SW480 (cell line): ENCODE measurements around the gene C2orf80.
"Not testable (repeated sequence)": the region's sequence is repeated elsewhere in the genome, so short reads cannot be mapped to it uniquely, and the experiment has no call there.

Experiments used
- DNase-seq: peaks from one replicate; pipeline ENCODE4 v3.0.0-alpha.2; 2016; ENCODE audit warnings: low spot score

C2orf80 gene

GRCh38 chr2:208135794-208136715 is 53.8 kb downstream of the C2orf80 start:
- no peak for DNase-seq

DNA sequence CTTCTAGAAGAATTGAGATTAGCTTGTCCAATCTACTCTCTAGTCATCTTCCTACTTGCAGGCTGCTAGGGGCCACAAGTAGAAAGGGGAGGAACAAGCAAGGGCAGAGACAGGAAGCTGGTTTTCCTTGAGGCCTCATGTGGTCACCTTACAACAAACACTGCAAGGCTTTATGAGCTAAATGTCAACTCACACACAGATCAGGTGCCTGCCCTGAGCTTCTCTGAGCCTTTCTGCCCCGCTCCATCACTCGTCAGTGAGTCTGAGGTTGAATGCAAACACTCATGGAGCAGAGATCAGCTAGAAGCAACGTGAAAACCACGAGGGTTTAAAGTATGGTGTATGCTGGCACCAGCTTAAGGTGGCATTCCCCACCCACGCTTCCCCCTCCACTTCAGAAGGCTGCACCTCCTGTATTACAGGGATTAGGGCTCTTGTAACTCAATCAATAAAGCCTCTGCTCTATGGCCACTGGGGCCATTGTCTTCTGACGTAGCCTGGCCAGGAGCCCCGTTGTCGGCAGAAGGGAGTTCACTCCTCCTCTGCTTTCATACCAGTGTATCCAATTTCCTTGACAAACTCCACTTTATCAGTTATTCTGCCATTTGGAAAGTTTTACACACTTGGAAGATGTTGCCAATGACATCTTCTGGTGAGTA is 54.8 kb downstream of the C2orf80 start:
- DNase-seq, result no peak

GRCh38 chr2:208130712-208131110 is 59.1 kb downstream of the C2orf80 start:
- DNase-seq, result no peak

DNA sequence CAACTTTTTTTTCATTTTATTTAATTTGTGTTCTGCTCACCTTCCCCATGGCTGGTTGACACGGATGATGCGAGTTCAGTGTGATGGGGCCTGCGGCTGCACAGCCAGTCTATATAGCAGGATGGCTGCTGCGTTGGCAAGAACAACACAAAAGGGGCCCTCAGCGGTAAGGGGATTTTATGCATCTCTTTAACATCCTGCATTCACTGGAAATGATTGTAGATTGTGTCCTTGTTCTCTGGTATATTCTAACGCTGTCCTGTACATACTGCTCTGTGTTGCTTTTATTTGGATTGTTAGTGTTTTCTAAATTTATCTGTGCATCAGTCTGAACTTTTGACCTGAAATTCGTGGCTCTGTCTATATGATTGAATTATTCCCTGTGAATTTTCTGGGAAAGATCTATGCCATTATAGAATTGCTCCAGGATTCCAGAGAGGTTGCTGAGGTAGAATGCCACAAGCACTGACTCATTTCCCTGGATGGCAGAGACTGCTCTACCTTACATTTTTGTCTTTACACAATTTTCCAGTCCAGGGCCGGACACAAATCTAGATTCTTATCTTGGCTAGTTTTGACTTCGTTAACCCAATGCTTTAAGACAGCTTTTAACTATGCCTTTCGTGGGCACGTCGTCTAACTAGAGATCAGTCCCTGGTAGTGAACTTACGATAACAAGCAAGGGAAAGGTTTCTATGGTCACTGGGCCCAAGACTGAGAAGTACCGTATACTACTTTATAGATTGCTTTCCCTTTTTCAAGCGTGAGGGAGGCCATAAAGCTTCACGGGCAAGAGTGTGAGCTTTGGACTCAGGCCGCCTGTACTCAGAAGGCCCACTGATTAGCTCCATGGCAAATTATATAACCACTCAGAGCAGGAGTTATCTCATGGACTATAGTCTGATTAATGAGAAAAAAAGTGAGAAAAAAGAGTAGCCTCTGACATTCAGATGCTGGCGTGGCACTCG is 59.8 kb downstream of the C2orf80 start, which contains the start of gene CRYGC:
CRYGC (minus strand) TSS at position 85 of the 968 bp plus-strand sequence; CDS start at position 49, 36 bp downstream.
- no peak for DNase-seq

GRCh38 chr2:208128136-208128535 is 61.7 kb downstream of the C2orf80 start:
- no peak for DNase-seq

DNA sequence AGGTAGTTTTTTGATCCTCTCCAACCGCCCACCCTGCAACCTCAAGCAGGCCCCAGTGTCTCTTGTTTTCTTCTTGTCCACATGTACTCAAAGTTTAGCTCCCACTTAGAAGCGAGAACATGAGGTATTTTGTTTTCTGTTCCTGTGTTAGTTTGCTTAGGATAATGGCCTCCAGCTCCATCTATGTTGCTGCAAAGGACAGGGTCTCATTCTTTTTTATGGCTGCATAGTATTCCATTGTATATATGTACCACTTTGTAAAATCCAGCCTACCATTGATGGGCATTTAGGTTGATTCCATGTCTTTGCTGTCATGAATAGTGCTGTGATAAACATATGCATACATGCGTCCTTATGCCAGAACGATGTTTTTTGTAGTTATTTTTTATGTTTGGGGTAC is 62.7 kb downstream of the C2orf80 start:
- DNase-seq, result no peak

GRCh38 chr2:208125251-208125650 is 64.6 kb downstream of the C2orf80 start:
- DNase-seq, result no peak

DNA sequence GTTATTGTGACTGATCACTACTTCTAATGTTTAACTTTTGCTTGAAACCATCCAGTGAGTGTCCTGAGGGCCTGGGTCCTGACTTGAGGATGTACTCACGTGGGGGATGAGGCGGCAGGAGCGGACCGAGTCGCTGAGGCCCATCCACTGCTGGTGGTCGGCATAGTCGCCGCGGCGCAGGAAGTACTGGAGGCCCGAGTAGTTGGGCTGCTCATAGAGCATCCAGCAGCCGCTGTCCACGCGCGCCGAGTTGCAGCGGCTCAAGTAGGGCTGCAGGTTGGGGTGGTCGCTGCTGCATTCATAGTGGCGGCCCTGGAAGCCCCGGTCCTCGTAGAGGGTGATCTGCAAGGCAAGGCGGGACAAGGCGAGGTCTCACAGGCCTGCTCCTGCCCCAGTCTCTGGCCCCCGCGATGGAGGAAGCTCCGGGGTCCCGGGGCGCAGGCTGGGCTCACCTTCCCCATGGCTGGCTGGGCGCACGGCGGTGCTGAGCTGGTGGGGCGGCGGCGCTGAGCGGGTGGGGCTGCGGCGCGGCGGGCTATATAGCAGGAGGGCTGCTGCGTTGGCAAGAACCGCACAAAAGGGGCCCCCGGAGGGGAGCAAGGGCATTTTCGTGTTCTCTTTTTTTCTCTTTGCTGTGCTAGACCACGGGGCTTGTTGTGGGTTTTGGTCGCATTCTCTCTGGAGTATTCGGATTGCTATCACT is 65.7 kb downstream of the C2orf80 start, which contains the start of gene CRYGD:
CRYGD (minus strand) TSS at position 512 of the 703 bp plus-strand sequence; CDS start at position 461, 51 bp downstream.
- DNase-seq, result not testable (repeated sequence)

DNA sequence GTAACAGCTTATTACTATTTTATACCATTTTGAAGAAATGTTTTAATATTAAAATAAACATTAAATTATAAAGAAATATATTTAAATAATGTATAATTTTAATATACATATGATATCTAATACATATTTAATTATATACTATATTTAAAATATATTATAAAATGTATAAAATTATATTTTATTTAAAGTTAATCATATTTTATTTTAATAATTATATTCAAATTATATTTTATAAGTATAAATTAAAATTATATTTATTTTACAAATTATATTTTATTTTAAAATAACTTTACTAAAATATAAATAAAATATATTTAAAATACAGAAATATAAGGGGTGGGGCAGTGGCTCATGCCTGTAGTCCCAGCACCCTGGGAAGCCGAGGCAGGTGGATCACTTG is 67.6 kb downstream of the C2orf80 start:
- no peak for DNase-seq

DNA sequence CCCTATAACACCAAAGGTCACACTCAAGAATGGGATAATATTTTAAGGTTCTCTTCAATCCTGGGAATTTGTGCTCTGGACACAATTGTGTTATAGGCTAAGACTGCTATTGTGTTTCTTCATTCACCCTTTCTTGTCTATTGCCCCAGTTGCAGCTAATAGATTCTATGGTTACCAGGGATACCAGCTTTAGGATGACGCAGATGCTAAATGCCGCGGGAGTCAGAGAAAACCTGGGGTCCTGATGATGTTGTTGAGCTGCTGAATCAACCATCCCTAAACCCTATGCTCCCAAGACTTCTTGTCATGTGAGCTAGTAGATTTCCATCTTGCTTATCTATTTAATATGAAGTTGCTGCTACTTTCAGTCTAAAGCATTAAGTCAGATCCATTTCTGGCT is 70.9 kb downstream of the C2orf80 start:
- no peak for DNase-seq

- not testable (repeated sequence) for DNase-seq
Measured at GRCh38 chr2:208117390-208117789, 72.4 kb downstream of the C2orf80 start.
